SK-N-SH treated with all-trans-retinoic acid at 6 μM for 48 hours (cell line): Measurements from ENCODE around the gene ASCC3.

Experiments
- ARNTL ChIP-seq: fragments of 450-650 bp; formaldehyde crosslinking; IDR thresholded peaks from 2 replicates; pipeline ENCODE4 v1.5.0; 2020; ENCODE audit warnings: low read depth, mild to moderate bottlenecking, moderate library complexity, borderline replicate concordance
- GLIS3 ChIP-seq: fragments of 250-450 bp; sonication (Bioruptor Pico); IDR thresholded peaks from 2 replicates; pipeline ENCODE4 v1.5.0; 2020; ENCODE audit warnings: mild to moderate bottlenecking, moderate library complexity
- ISL1 ChIP-seq: fragments of 250-450 bp; sonication (Bioruptor Pico); IDR thresholded peaks from 2 replicates; pipeline ENCODE4 v2.1.2; 2022; ENCODE audit warnings: mild to moderate bottlenecking, moderate library complexity
- PATZ1 ChIP-seq: fragments of 250-450 bp; sonication (Bioruptor Pico); IDR thresholded peaks from 2 replicates; pipeline ENCODE4 v1.8.0; 2020; ENCODE audit warnings: mild to moderate bottlenecking, moderate library complexity, borderline replicate concordance
- POU6F1 ChIP-seq: fragments of 250-450 bp; sonication (Bioruptor Pico); IDR thresholded peaks from 2 replicates; pipeline ENCODE4 v1.8.0; 2021; ENCODE audit warnings: low read depth, mild to moderate bottlenecking, moderate library complexity, borderline replicate concordance
- PPARA ChIP-seq: fragments of 250-450 bp; sonication (Bioruptor Pico); IDR thresholded peaks from 2 replicates; pipeline ENCODE4 v1.5.0; 2020; ENCODE audit warnings: mild to moderate bottlenecking, borderline replicate concordance
- TCF4 ChIP-seq: fragments of 250-450 bp; sonication (Bioruptor Pico); IDR thresholded peaks from 2 replicates; pipeline ENCODE4 v1.8.0; 2021; ENCODE audit warnings: mild to moderate bottlenecking, moderate library complexity, borderline replicate concordance
- TSHZ2 ChIP-seq: fragments of 250-450 bp; sonication (Bioruptor Pico); IDR thresholded peaks from 2 replicates; pipeline ENCODE4 v1.5.0; 2020; ENCODE audit warnings: mild to moderate bottlenecking, moderate library complexity
- ZC3H10 ChIP-seq: fragments of 250-450 bp; sonication (Bioruptor Pico); IDR thresholded peaks from 2 replicates; pipeline ENCODE4 v1.5.1; 2021; ENCODE audit warnings: mild to moderate bottlenecking, moderate library complexity
- ZFP30 ChIP-seq: fragments of 450-650 bp; formaldehyde crosslinking; IDR thresholded peaks from 2 replicates; pipeline ENCODE4 v1.5.0; 2022; ENCODE audit warnings: mild to moderate bottlenecking, moderate library complexity
- ZNF565 ChIP-seq: fragments of 450-650 bp; formaldehyde crosslinking; conservative IDR thresholded peaks from 2 replicates; pipeline ENCODE4 v1.5.0; 2020; ENCODE audit warnings: low read depth, mild to moderate bottlenecking, moderate library complexity
- ZNF70 ChIP-seq: fragments of 450-650 bp; formaldehyde crosslinking; IDR thresholded peaks from 2 replicates; pipeline ENCODE4 v1.5.0; 2020; ENCODE audit warnings: mild to moderate bottlenecking, moderate library complexity

- no peak for TF ChIP-seq TSHZ2 (CRISPR knock-in tag)
- no peak for TF ChIP-seq ZFP30 (CRISPR knock-in tag)
- TF ChIP-seq PATZ1 (CRISPR knock-in tag) = no peak
- no peak for TF ChIP-seq TCF4
- no peak for TF ChIP-seq ISL1 (CRISPR knock-in tag)
- no peak for TF ChIP-seq ZNF565 (CRISPR knock-in tag)
- TF ChIP-seq ZC3H10 (CRISPR knock-in tag) = no peak
- no peak for TF ChIP-seq ARNTL
- no peak for TF ChIP-seq POU6F1 (CRISPR knock-in tag)
- TF ChIP-seq GLIS3 (CRISPR knock-in tag) = no peak
- no peak for TF ChIP-seq PPARA (CRISPR knock-in tag)
- no peak for TF ChIP-seq ZNF70 (CRISPR knock-in tag)
Observed at GRCh38 chr6:100678027-100678426, 203.1 kb downstream of the ASCC3 start.
